SK-N-SH (cell line): ENCODE data around the gene CTBS. TPM values are rescaled to one million over a fixed set of nuclear protein-coding genes. Genes with fewer than 3 reads are reported as not detected.

Experiments used
- polyA plus RNA-seq, 3 experiments: library from polyadenylated mRNA; depleted of rRNA; stranded (reverse); fragments of >200 nt; gene quantifications; 2 replicates each; pipeline ENCODE4 v1.2.3, GENCODE V29; 2012

CTBS gene
- polyA plus RNA-seq, 1 of the 3 experiments (the other 2 are of a cell fraction), result 16.6 TPM

Other genes with a start within 250 kb of the CTBS start
- gene DNASE2B, start 176.0 kb downstream of the CTBS start, polyA plus RNA-seq (2012; rRNA removed), result 0.03 TPM in 1 of 2 replicates, not detected in the other
- gene RPF1, start 95.2 kb downstream of the CTBS start, polyA plus RNA-seq (2012; rRNA removed), result 22.6 and 27.1 TPM in 2 replicates
- 1.2 and 1.6 TPM in 2 replicates for gene SPATA1, start 68.1 kb downstream of the CTBS start, polyA plus RNA-seq (2012; rRNA removed)
- 67.0 and 104 TPM in 2 replicates for gene GNG5, start 67.9 kb downstream of the CTBS start, polyA plus RNA-seq (2012; rRNA removed)
- 7.7 and 10.9 TPM in 2 replicates for gene SSX2IP, start 116.0 kb upstream of the CTBS start, polyA plus RNA-seq (2012; rRNA removed)